GM12878 (cell line): ENCODE measurements around the gene RSPO4. TPM values are rescaled to one million over a fixed set of nuclear protein-coding genes. Genes with fewer than 3 reads are reported as not detected.

Experiments used
- ATAC-seq: fragments of 200-7000 bp; cut with Tn5 transposase; 3 replicates; pipeline ENCODE4 v1.9.1; 2020; ENCODE audit warnings: mild to moderate bottlenecking, moderate library complexity
- BruUV-seq: library from RNA; stranded (reverse); fragments of 400-500 nt; replicated peaks from 2 replicates; lab custom pipeline; 2021; lab: Mats Ljungman, UMichigan
- CTCF ChIA-PET: fragments of 300-600 bp; sonication (Branson Sonifier 250); formaldehyde crosslinking; extraction: SDS; loops from one replicate; lab custom pipeline; 2021; ENCODE audit warnings: inconsistent platforms; lab: Yijun Ruan, JAX
- POLR2A ChIA-PET: fragments of 350-600 bp; formaldehyde crosslinking; extraction: SDS; loops from one replicate; lab custom pipeline; 2021; ENCODE audit warnings: inconsistent platforms; lab: Charles Lee
- RAD21 ChIA-PET: fragments of 300-600 bp; sonication (Branson Sonifier 250); formaldehyde crosslinking; loops from one replicate; lab custom pipeline; 2023; ENCODE audit warnings: antibody characterized with exemption; ENCODE audit not compliant: unreplicated experiment; lab: Charles Lee
- SMC1A ChIA-PET: fragments of 300-600 bp; sonication (Branson Sonifier 250); formaldehyde crosslinking; loops from one replicate; lab custom pipeline; 2023; ENCODE audit not compliant: unreplicated experiment, uncharacterized antibody; lab: Charles Lee
- DNase-seq: peaks from one replicate; pipeline ENCODE4 v3.0.0-alpha.2; 2011; ENCODE audit warnings: low read depth, low spot score
- FAIRE-seq: peaks from 3 replicates; lab custom pipeline; 2011; peaks lifted over from hg19 to GRCh38; lab: Jason Lieb, UNC
- H2AFZ ChIP-seq: 2 replicates; pipeline ENCODE4 v1.6.0; 2011; ENCODE audit warnings: low read depth, low read length, control low read depth; ENCODE audit not compliant: control insufficient read depth
- H3K27ac ChIP-seq: 2 replicates; pipeline ENCODE4 v1.5.1; 2011; ENCODE audit warnings: control low read depth; ENCODE audit not compliant: control insufficient read depth, insufficient read depth
- H3K27me3 ChIP-seq, 2 experiments: replicated peaks in 1 of 2; 2 replicates each; pipeline versions ENCODE4 v1.6.0 to v1.6.1; 2011; ENCODE audit warnings: low read length in 1 of 2; ENCODE audit not compliant: control insufficient read depth in 2 of 2, insufficient read depth in 2 of 2
- H3K36me3 ChIP-seq, 2 experiments: 2 replicates each; pipeline ENCODE4 v1.5.1; 2011; ENCODE audit warnings: low read length in 1 of 2; ENCODE audit not compliant: control insufficient read depth in 2 of 2, insufficient read depth in 2 of 2
- H3K4me1 ChIP-seq: 2 replicates; pipeline ENCODE4 v1.6.1; 2011; ENCODE audit warnings: mild to moderate bottlenecking, low read length, moderate library complexity, mixed read lengths; ENCODE audit not compliant: control insufficient read depth, insufficient read depth
- H3K4me2 ChIP-seq: 2 replicates; pipeline ENCODE4 v1.6.0; 2011; ENCODE audit warnings: control low read depth; ENCODE audit not compliant: control insufficient read depth, insufficient read depth
- H3K4me3 ChIP-seq: fragments of 200-600 bp; sonication (generic); 2 replicates; pipeline ENCODE4 v1.5.1; 2016
- H3K79me2 ChIP-seq: 2 replicates; pipeline ENCODE4 v1.6.0; 2011; ENCODE audit warnings: low read length; ENCODE audit not compliant: control insufficient read depth, insufficient read depth
- H3K9ac ChIP-seq: 2 replicates; pipeline ENCODE4 v1.8.0; 2011; ENCODE audit warnings: low read length, control low read depth, mixed read lengths; ENCODE audit not compliant: control insufficient read depth, insufficient read depth
- H3K9me3 ChIP-seq: replicated peaks from 3 replicates; pipeline ENCODE4 v1.5.1; 2011; ENCODE audit warnings: mild to moderate bottlenecking, low read length; ENCODE audit not compliant: control insufficient read depth, insufficient read depth
- H4K20me1 ChIP-seq: 2 replicates; pipeline ENCODE4 v1.6.0; 2011; ENCODE audit not compliant: control insufficient read depth, insufficient read depth
- BCLAF1 ChIP-seq: fragments of 450-650 bp; IDR thresholded peaks from 2 replicates; pipeline ENCODE4 v1.6.1; 2017; ENCODE audit warnings: antibody characterized with exemption, mild to moderate bottlenecking, moderate library complexity
- BHLHE40 ChIP-seq, 2 experiments: fragments of 450-650 bp in 1 of 2; IDR thresholded peaks; 2 replicates each; pipeline ENCODE4 v1.6.1; 2011 to 2017; ENCODE audit warnings: low read depth in 2 of 2, borderline replicate concordance in 1 of 2, improper control_type of control experiment in 1 of 2, low read length in 1 of 2, mild to moderate bottlenecking in 1 of 2
- CBFB ChIP-seq: IDR thresholded peaks from 2 replicates; pipeline ENCODE4 v1.6.1; 2016; ENCODE audit warnings: antibody characterized with exemption, low read depth
- DPF2 ChIP-seq: fragments of 450-650 bp; IDR thresholded peaks from 2 replicates; pipeline ENCODE4 v1.6.1; 2017; ENCODE audit warnings: mild to moderate bottlenecking
- E2F4 ChIP-seq: IDR thresholded peaks from 2 replicates; pipeline ENCODE4 v1.6.1; 2012; ENCODE audit warnings: low read depth, low read length, improper control_type of control experiment
- EGR1 ChIP-seq, 2 experiments: IDR thresholded peaks; 1 replicate in 1 of 2; 2 replicates in 1 of 2; pipeline ENCODE4 v1.6.1; 2011 to 2012; ENCODE audit warnings: low read depth in 2 of 2, low read length in 2 of 2, borderline replicate concordance in 1 of 2, mild to moderate bottlenecking in 1 of 2, moderate library complexity in 1 of 2
- EZH2 ChIP-seq: IDR thresholded peaks from 2 replicates; pipeline ENCODE4 v1.6.1; 2012; ENCODE audit warnings: low read depth, mild to moderate bottlenecking, control low read depth, inconsistent platforms, low read length, borderline replicate concordance; ENCODE audit not compliant: control insufficient read depth
- GABPA ChIP-seq: IDR thresholded peaks from 2 replicates; pipeline ENCODE4 v1.6.1; 2014; ENCODE audit warnings: antibody characterized with exemption, low read depth, mild to moderate bottlenecking, inconsistent platforms
- HDGF ChIP-seq: fragments of 450-650 bp; IDR thresholded peaks from 2 replicates; pipeline ENCODE4 v1.6.1; 2016; ENCODE audit warnings: antibody characterized with exemption
- PRDM15 ChIP-seq: fragments of 450-650 bp; formaldehyde crosslinking; IDR thresholded peaks from 2 replicates; pipeline ENCODE4 v1.4.0; 2020; ENCODE audit warnings: mild to moderate bottlenecking, moderate library complexity
- SMARCA5 ChIP-seq: fragments of 450-650 bp; IDR thresholded peaks from 2 replicates; pipeline ENCODE4 v1.6.1; 2017; ENCODE audit warnings: mild to moderate bottlenecking
- WGBS: methylation state at CpG from one replicate; pipeline ENCODE4 v1.1.6; 2016; ENCODE audit warnings: low lambda C conversion rate; ENCODE audit not compliant: insufficient replicate concordance, insufficient coverage; ENCODE audit errors: missing lambda C conversion rate; 5-methylcytosine and 5-hydroxymethylcytosine counted together
- in situ Hi-C: fragments of 300-500 bp; cut with MboI; formaldehyde crosslinking; loops from 9 replicates; pipeline ENCODE4 v1.14.3; 2018; ENCODE audit warnings: mixed read lengths
- intact Hi-C: fragments of 100-400 bp; cut with micrococcal nuclease; formaldehyde crosslinking; loops from one replicate; pipeline ENCODE4 v1.14.2; 2022; ENCODE audit not compliant: unreplicated experiment
- polyA plus RNA-seq, 11 experiments: library from polyadenylated mRNA; depleted of rRNA in 4 of 11; unstranded in 6 of 11; stranded (reverse) in 5 of 11; fragments of >200 nt; fragmentation: Nextera tagmentation in 4 of 11; fragmentation: Illumina TruSeq in 1 of 11; extraction: Ambion mirVana in 4 of 11; extraction: Trizol in 1 of 11; gene quantifications; 1 replicate in 1 of 11; 2 replicates in 10 of 11; pipeline versions ENCODE4 v1.2.1 to v1.2.3, GENCODE V29; 2011 to 2016; ENCODE audit warnings: inconsistent platforms in 2 of 11, missing spikeins in 2 of 11, low read depth in 1 of 11
- total RNA-seq, 4 experiments: library from RNA; depleted of rRNA in 3 of 4; stranded (reverse); fragments of >200 nt in 3 of 4; fragmentation: Illumina TruSeq in 1 of 4; extraction: Trizol in 1 of 4; gene quantifications; 2 replicates each; pipeline versions ENCODE4 v1.2.1 to v1.2.3, GENCODE V29; 2013 to 2021

Gene RSPO4
- total and polyA plus RNA-seq, 10 of the 15 experiments (the other 5 are each of a cell fraction or from before 2014, with no cell fraction given), result 0.06 TPM; not detected in 9

GRCh38 chr20:998231-998830, 3.8 kb downstream of the RSPO4 start:
- 42% methylated on average over 6 of the region's 6 CpGs for WGBS
- H3K4me1 ChIP-seq, result no peaks in the 10 kb centered on the region
- TF ChIP-seq PRDM15 (no peak), DPF2 (no peak), CBFB (no peak), HDGF (no peak), GABPA (no peak), BHLHE40 (IDR thresholded peaks at IDR 0.05; ENCODE audit: borderline replicate concordance in 1 of 2, low read depth in 2 of 2, low read length in 1 of 2) (no peak), EGR1 (IDR thresholded peaks at IDR 0.05; ENCODE audit: borderline replicate concordance in 1 of 2, low read depth in 2 of 2, low read length in 2 of 2) (no peak), BCLAF1 (no peak), EZH2 (no peak), SMARCA5 (no peak), E2F4 (no peak)

More at GRCh38 chr20:998231-998830, 3.8 kb downstream of the RSPO4 start:
- SMC1A ChIA-PET, result no interaction called here
- Histone ChIP-seq H3K4me2 (no peak overlapping the region), H3K79me2 (no peaks in the 10 kb centered on the region), H3K27ac (no peak overlapping the region), H3K4me3 (no peak overlapping the region), H4K20me1 (no peaks in the 10 kb centered on the region), H3K27me3 (peaks cover 8 to 16% of the 10 kb centered on the region in 2 experiments), H3K9ac (no peak overlapping the region), H3K36me3 (no peaks in the 10 kb centered on the region), H3K9me3 (no peaks in the 10 kb centered on the region), H2AFZ (no peak overlapping the region)
- POLR2A ChIA-PET, result interaction anchor here (0.7 kb wide), 1 partner anchor 88 kb away, joined by 4 read pairs; no protein-coding TSS in a partner anchor
- CTCF ChIA-PET, result interaction anchor here (1.5 kb wide), 1 partner anchor 27 kb away, joined by 4 read pairs; no protein-coding TSS in a partner anchor
- ATAC-seq (no peak), FAIRE-seq (no peak), DNase-seq (no peak)
- intact Hi-C loops (no loop called here), in situ Hi-C loops (no loop called here)
- BruUV-seq, result no TSS peak
- RAD21 ChIA-PET, result no interaction called here
